ENCODE results near the gene SNAP47.

DNA sequence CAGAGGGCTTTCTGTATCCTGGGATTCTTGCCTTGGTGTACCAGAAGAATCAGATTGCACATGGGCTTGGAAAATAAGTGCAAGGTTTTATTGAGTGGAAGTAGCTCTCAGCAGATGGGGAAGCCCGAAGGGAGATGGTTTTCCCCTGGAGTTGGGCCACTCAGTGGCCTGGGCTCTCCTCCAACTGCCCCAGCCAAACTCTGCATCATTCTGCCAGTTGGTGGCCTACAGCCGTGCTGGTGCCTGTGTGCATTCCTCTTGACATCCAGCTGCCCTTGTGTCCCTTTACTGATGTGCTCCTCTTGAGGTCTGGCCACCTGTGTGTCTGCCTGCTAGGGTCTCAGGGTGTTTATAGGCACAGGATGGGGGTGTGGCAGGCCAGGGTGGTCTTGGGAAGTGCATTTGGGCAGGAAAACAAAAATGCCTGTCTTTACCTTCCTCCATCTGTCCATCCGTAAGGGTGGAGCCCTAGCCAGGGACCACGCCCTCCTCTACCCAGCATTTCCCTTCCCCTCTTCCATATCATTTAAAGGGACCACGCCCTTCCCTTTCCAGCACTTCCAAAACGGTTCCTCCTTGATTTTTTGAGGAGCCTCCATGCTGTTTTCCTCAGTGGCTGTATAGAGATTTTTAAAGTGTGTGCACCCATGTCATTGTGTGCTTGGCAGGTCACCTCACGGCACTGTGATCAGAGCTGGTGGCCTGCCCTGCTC lies 18.9 kb downstream of the SNAP47 start:
- TF ChIP-seq TAF1 (IDR thresholded peaks at IDR 0.05; ENCODE audit: low read depth, low read length) (no peak), POLR2A (IDR thresholded peaks at IDR 0.05; ENCODE audit: low read depth, low read length) (no peak), PAX5 (IDR thresholded peaks at IDR 0.05; ENCODE audit: insufficient read depth, low read length, severe bottlenecking) (no peak), POLR2AphosphoS5 (IDR thresholded peaks at IDR 0.05; ENCODE audit: low read depth, low read length) (no peak), SPI1 (IDR thresholded peaks at IDR 0.05; ENCODE audit: low read depth, low read length) (no peak), POU2F2 (IDR thresholded peaks at IDR 0.05; ENCODE audit: low read depth, low read length) (no peak)

Measured in GM12891 (cell line).